Liver (tissue), 9 donors: ENCODE measurements around the gene RAB11FIP3. TPM values are rescaled to one million over a fixed set of nuclear protein-coding genes. Genes with fewer than 3 reads are reported as not detected.

ENCODE experiments used
- DNase-seq: peaks from one replicate; pipeline ENCODE4 v3.0.0-alpha.2; 2017; ENCODE audit warnings: low spot score
- H3K27ac ChIP-seq, 2 donors: one replicate each; pipeline ENCODE4 v1.7.0; 2013; ENCODE audit warnings: inconsistent platforms in 2 of 2, low read length in 2 of 2, control low read depth in 1 of 2, low read depth in 1 of 2, mild to moderate bottlenecking in 1 of 2
- H3K27me3 ChIP-seq, 4 donors: one replicate each; pipeline versions ENCODE4 v1.6.1 to v1.7.0; 2013; ENCODE audit warnings: low read length in 3 of 4, inconsistent platforms in 1 of 4, mild to moderate bottlenecking in 1 of 4, moderate library complexity in 1 of 4; ENCODE audit not compliant: control insufficient read depth in 4 of 4, insufficient read depth in 4 of 4
- H3K36me3 ChIP-seq, 4 donors: one replicate each; pipeline versions ENCODE4 v1.6.1 to v1.7.0; 2013; ENCODE audit warnings: low read length in 3 of 4, mild to moderate bottlenecking in 3 of 4, low read depth in 1 of 4, moderate library complexity in 1 of 4; ENCODE audit not compliant: control insufficient read depth in 4 of 4, insufficient read depth in 3 of 4
- H3K4me1 ChIP-seq, 4 donors: one replicate each; pipeline versions ENCODE4 v1.6.1 to v1.7.0; 2013; ENCODE audit warnings: low read length in 3 of 4, mild to moderate bottlenecking in 3 of 4, moderate library complexity in 1 of 4; ENCODE audit not compliant: control insufficient read depth in 4 of 4, insufficient read depth in 4 of 4
- H3K4me3 ChIP-seq, 3 donors: one replicate each; pipeline versions ENCODE4 v1.6.1 to v1.7.0; 2013; ENCODE audit warnings: low read length in 3 of 3, control low read depth in 1 of 3, low read depth in 1 of 3, mild to moderate bottlenecking in 1 of 3
- H3K9ac ChIP-seq, 2 donors: one replicate each; pipeline ENCODE4 v1.7.0; 2013; ENCODE audit warnings: low read length in 2 of 2, mild to moderate bottlenecking in 2 of 2, moderate library complexity in 2 of 2, control low read depth in 1 of 2, low read depth in 1 of 2
- H3K9me3 ChIP-seq, 4 donors: one replicate each; pipeline versions ENCODE4 v1.6.1 to v1.7.0; 2013; ENCODE audit warnings: low read length in 3 of 4; ENCODE audit not compliant: control insufficient read depth in 4 of 4
- CTCF ChIP-seq: fragments of 150-350 bp; IDR thresholded peaks from 2 replicates; pipeline ENCODE4 v1.5.1; 2017; ENCODE audit warnings: improper control_type of control experiment, low read depth, low read length; ENCODE audit not compliant: missing input control
- FOXA1 ChIP-seq: IDR thresholded peaks from 2 replicates; pipeline ENCODE4 v1.6.1; 2016; ENCODE audit warnings: antibody characterized with exemption
- GABPA ChIP-seq, 2 donors: IDR thresholded peaks in 1 of 2; conservative IDR thresholded peaks in 1 of 2; 2 replicates each; pipeline ENCODE4 v1.6.1; 2016; ENCODE audit warnings: antibody characterized with exemption in 2 of 2, mild to moderate bottlenecking in 1 of 2, moderate library complexity in 1 of 2
- HNF4A ChIP-seq, 2 donors: conservative IDR thresholded peaks; 2 replicates each; pipeline ENCODE4 v1.6.1; 2016; ENCODE audit warnings: antibody characterized with exemption in 2 of 2, mild to moderate bottlenecking in 2 of 2
- HNF4G ChIP-seq: IDR thresholded peaks from 2 replicates; pipeline ENCODE4 v1.6.1; 2016; ENCODE audit warnings: antibody characterized with exemption
- MAX ChIP-seq: IDR thresholded peaks from 2 replicates; pipeline ENCODE4 v1.6.1; 2016; ENCODE audit warnings: antibody characterized with exemption
- RXRA ChIP-seq, 2 donors: IDR thresholded peaks; 2 replicates each; pipeline ENCODE4 v1.6.1; 2017 to 2018; ENCODE audit warnings: antibody characterized with exemption in 2 of 2, mild to moderate bottlenecking in 1 of 2
- SP1 ChIP-seq: IDR thresholded peaks from 2 replicates; pipeline ENCODE4 v1.6.1; 2018; ENCODE audit warnings: antibody characterized with exemption, mild to moderate bottlenecking
- YY1 ChIP-seq: IDR thresholded peaks from 2 replicates; pipeline ENCODE4 v1.6.1; 2016; ENCODE audit warnings: antibody characterized with exemption, mild to moderate bottlenecking
- ZBTB33 ChIP-seq: IDR thresholded peaks from 2 replicates; pipeline ENCODE4 v1.6.1; 2016; ENCODE audit warnings: antibody characterized with exemption
- WGBS: extraction: QIAGEN DNeasy Blood & Tissue Kit; methylation state at CpG from one replicate; pipeline ENCODE4 v1.1.7; 2013; 5-methylcytosine and 5-hydroxymethylcytosine counted together
- polyA plus RNA-seq, 2 donors: library from polyadenylated mRNA; stranded (reverse) in 1 of 2; unstranded in 1 of 2; fragments of 200-250 nt in 1 of 2; fragments of >200 nt in 1 of 2; fragmentation: Nextera tagmentation in 1 of 2; extraction: Ambion mirVana in 1 of 2; gene quantifications; one replicate each; pipeline versions ENCODE4 v1.2.1 to v1.2.3, GENCODE V29; 2013 to 2015
- total RNA-seq, 2 donors: library from RNA; depleted of rRNA; stranded (reverse); fragments of >200 nt; gene quantifications; one replicate each; pipeline ENCODE4 v1.2.3, GENCODE V29; 2014
- donor health status: healthy.
- donor health status: healthy.
- donor health status: healthy.
- donor health status: healthy.
- donor health status: healthy.

RAB11FIP3 gene
- total and polyA plus RNA-seq, 4 donors: 3.5 to 29.4 (median 15.7) TPM

- Histone ChIP-seq H3K9ac (peak overlapping the region in 1 of 2 donors; percentile 11), H3K4me1 (peaks cover 10 to 18% (median 16%) of the 10 kb centered on the region in 4 donors), H3K27ac (peak overlapping the region; percentile 11 to 52), H3K9me3 (no peaks in the 10 kb centered on the region), H3K4me3 (no peak overlapping the region), H3K27me3 (no peaks in the 10 kb centered on the region), H3K36me3 (peaks cover 0 to 4% (median 1%) of the 10 kb centered on the region in 4 donors)
- TF ChIP-seq YY1: no peak
- TF ChIP-seq HNF4G: no peak
- TF ChIP-seq MAX: peak; percentile 42
- TF ChIP-seq RXRA (IDR thresholded peaks at IDR 0.05): no peak
- TF ChIP-seq GABPA (IDR thresholded peaks at IDR 0.05 in 1 of 2, conservative IDR thresholded peaks at IDR 0.05 in 1 of 2): no peak
- peak; percentile 22 for TF ChIP-seq CTCF
- 50% methylated on average over 11 of the region's 11 CpGs for WGBS
- no peak for DNase-seq
Observed at GRCh38 chr16:456891-457483, 31.5 kb downstream of the RAB11FIP3 start.

- no peak overlapping the region for H3K9ac ChIP-seq
- H3K9me3 ChIP-seq: no peaks in the 10 kb centered on the region
- H3K27ac ChIP-seq: peak overlapping the region; percentile 57 to 79
- peaks cover 0 to 4% (median 1%) of the 10 kb centered on the region in 4 donors for H3K36me3 ChIP-seq
- 76% methylated on average over 14 of the region's 14 CpGs for WGBS
- TF ChIP-seq HNF4A (conservative IDR thresholded peaks at IDR 0.05) (peak; percentile 25 to 36), SP1 (peak; percentile 5), FOXA1 (no peak)
- DNase-seq: no peak
- peaks cover 9 to 18% (median 16%) of the 10 kb centered on the region in 4 donors for H3K4me1 ChIP-seq
- H3K27me3 ChIP-seq: no peaks in the 10 kb centered on the region
- H3K4me3 ChIP-seq: no peak overlapping the region
Observed at GRCh38 chr16:457732-458400, 32.4 kb downstream of the RAB11FIP3 start.

- Histone ChIP-seq H3K27ac (no peak overlapping the region), H3K4me1 (peaks cover 9 to 18% (median 16%) of the 10 kb centered on the region in 4 donors), H3K27me3 (no peaks in the 10 kb centered on the region), H3K4me3 (no peak overlapping the region), H3K36me3 (peaks cover 0 to 4% (median 1%) of the 10 kb centered on the region in 4 donors), H3K9ac (no peak overlapping the region), H3K9me3 (no peaks in the 10 kb centered on the region)
- 89% methylated on average over 7 of the region's 7 CpGs for WGBS
- TF ChIP-seq GABPA (IDR thresholded peaks at IDR 0.05 in 1 of 2, conservative IDR thresholded peaks at IDR 0.05 in 1 of 2) (no peak), CTCF (no peak), ZBTB33 (no peak), HNF4A (conservative IDR thresholded peaks at IDR 0.05) (no peak), MAX (no peak)
- no peak for DNase-seq
Observed at GRCh38 chr16:459761-460160, 34.3 kb downstream of the RAB11FIP3 start.
